RPMI8226 (cell line): ENCODE measurements around the gene YEATS2.

Experiments
- DNase-seq: peaks from one replicate; pipeline ENCODE4 v3.0.0-alpha.2; 2015

YEATS2 gene

DNA sequence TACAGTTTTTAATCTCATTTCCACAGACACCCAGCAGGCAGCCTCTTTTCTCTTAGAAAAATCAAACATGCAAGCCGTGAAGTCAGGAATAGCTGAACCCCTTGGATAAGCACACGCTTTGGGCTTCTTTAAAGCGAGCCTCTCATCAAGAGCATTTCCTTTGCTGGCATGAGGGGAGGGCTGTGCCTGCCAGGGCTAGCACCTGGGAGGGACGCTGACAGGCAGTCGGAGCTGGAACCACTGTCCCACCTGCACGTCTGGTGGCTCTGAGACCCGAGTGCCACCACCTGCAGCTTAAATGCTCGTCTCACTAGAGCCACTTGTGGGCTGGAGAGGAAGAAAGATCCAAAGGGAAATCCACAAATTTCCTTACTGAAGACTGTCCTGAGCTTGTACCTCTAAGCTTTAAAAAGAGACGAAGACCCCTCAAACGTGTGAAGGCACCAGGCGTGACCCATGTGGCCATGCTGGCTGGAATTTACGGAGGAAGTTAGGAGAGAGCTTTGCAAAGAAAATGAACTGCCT is 118.4 kb downstream of the YEATS2 start:
- DNase-seq, result no peak

DNA sequence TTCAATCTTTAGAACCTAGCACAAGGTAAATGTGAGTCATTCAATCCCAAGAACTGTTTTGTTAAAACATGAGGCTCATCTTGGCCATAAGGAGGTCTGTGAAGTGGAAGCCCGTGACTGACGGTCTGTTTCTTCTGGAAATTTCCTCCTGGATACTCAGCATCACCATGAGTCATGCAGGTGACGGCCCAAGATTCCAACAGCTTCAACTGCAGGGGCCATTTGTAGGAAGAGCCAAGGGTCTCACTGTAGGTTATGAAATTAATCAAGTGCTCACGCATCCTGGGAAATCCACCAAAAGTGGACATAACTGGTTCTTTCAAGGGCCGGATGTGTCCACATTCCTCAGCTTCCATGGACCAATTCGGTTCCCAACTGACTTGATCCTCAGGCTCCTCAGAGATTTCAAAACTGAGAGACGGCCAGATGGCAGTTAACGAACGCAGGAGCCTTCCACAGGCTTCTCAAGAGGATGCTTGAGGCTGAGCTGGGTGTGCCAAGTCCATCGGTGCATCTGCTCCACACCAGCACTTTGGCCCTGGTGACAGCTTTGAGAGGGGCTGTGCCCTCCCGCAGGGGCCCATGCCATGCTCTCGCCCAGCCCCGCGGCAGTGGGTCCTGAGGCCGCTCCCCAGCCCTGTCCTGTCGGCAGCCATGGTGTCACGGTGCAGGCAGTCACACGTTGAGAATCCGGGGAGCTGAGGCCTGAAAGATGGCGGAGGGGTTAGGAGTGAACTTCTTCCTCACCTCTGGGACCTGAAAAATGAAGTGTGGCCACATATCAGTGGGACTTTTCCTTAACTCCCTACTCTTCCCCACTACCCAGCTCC is 119.3 kb downstream of the YEATS2 start:
- DNase-seq, result no peak

DNA sequence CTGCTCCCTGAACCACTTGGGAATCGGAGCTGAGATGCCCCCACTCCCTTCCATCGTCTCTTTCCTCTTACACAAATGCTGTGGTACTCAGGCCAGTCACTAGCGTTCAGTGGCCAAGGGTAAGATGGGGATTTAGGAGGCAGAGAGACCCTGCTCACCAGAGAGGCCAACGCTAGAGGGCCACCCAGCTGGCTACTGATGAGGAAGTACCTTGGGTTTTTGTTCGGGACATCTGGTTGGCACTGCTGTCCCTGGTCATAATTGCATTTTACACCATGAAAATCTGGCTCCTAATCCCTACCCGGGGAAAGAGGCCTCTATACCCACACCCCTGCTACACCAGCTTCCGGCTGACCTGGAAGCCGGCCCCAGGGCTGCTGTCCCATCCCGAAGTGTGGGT is 120.0 kb downstream of the YEATS2 start:
- DNase-seq, result no peak

DNA sequence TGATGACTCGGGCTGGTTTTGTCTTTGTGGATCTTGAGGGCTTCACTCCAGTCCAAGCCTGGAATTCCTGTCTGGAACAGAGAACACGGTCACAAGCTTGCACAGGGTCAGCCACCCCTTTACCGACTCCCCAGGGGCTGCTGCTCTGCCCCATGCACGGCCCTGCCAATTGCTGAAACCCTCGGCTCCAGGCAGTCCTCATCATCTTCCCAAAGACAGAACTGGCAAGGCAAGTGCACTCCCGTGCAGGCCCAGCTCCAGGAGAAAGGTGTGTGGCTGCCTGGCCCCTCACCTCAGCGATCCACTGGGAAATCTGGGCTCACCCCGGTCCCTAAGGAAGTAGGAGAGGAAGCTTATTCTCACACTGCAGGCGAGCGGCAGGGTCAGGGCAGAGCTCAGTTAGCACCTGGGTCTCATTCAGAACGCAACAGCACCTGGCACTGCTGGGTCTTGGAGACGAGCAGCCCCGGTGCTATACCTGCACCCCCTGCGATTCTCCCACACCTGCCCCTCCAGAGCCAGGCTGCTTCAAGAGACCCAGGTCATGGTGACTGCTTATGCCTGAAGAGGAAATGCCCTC is 120.5 kb downstream of the YEATS2 start:
- no peak for DNase-seq

DNA sequence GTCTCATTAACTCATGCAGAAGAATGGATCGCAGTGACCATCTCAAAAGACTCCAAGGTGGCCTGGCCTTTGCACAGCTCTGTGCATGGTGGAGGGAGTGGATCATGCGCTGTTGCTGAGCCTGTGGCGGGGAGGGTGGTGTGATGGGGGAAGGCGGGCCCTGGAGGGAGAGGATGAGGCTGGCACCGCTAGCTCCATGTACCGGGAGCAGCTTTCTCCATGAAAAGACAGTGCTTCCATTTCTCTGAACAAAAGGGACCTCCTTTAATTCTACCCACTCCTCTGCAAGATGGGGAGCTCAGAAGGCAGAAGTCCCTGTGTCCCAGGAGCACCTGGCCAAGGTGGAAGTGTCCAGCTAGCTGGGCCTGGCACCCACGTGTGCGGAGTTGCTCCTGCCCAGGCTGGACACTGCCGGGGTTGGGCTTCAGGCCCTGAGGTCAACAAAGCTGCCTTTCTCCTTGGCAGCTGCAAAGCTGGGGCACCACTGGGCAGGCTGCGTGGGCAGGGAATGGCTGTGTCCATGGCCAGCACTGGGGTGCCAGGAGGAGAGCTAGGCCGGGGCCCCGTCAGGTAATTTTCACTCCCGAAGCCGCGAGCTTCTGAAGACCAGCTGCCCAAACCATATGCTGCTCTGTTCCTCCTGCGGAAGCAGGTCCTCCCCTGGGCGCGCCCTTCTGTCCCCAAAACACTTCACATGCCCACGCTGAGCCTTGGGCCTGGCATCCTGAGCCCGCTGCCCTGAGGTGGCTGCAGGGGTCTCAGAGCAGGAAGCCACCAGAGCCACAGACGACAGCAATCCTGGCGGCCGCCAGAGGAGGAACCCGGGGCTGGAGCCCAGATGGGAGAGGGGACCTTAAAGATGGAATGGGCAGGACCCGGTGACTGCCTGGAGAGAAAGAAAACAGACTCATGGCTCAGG is 121.4 kb downstream of the YEATS2 start:
- no peak for DNase-seq

DNA sequence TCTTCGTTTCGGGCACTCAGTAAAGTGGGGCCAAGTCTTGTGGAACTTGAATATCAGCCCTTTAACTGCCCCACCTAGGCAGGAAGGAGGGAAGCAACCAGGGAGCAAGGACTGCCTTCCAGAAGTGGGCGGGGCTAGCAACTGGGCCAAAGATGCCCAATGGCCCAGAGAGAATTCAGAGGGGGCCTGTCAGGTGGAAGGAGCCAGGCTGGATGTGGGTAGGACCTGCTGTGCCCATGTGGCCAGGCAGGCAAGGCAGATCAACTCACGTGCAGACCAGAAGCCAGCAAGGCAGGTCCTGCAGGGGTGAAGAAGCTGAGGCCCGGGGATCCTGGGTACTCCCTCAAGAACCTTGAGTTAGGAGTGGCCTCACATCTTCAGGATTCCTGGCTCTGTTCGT is 122.2 kb downstream of the YEATS2 start:
- DNase-seq, result no peak

DNA sequence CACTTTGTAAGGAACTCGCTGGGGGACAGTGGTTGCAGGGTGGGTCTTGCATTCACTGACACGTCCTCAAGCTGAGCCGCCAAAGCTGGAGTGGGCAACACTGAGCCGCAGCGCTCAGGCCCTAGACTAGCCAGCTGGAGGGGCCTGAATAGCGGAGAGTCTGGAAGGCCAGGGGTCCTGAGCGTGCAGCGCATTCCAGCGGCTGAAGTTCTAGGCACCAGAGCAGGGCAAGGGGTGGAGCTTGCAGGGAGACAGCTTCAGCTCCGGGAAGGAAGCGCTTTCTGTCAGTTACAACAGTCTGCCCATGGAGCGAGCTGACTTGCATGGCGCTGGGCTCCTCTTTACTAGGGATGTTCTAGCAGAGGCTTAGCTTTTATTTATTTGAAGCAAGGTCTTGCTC is 125.0 kb downstream of the YEATS2 start:
- no peak for DNase-seq

DNA sequence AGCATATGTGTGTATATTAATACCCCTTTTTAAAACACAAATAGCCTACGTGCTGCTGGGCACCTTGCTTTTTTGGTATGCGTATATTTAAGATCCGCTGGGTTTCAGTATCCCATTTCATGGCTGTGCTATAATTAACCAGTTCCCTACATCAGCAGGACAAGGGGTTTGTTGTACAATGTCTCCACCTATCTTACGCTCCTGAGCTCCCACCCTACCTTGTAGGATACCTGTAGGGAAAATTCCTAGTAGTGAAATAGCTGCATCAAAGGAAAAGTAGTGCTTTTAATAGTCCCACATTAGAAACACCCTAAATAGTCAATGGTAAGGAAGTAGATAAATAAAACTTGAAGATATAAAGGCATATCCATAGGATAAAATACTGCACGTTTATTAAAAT is 126.4 kb downstream of the YEATS2 start:
- DNase-seq, result no peak

DNA sequence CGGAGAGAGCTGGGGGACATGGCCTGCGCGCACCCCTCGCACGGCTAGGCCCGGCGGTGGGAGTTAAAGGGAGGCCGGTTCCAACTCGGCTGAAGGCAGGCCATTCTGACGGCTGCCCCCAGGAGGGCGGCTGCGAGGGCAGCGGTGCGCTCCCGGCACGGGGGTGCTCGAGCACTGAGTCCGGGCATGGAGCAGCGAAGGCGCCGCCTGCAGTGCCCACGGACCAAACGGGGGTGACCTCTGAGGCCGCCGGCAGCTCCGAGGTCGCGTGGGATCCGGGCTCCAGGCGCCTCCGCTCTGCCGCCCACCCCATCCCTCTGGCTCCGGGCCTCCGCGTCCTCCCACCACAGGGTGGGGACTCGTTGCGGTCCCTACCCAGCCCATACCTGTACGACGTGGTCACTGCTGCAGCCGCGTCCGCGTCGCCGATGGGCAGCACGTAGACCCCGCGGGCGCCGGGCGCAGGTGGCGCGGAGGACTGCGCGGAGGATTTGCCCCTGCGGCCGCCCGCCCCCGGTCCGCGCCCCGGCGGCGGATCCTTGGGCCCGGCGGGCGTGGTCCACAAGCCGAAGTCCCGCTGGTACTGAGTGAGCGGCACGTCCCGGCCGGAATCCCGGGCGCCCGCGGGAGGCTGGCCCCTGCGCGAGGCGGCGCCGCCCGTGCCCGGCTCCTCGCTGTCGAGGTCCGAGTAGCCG is 127.3 kb downstream of the YEATS2 start:
- no peak for DNase-seq

DNA sequence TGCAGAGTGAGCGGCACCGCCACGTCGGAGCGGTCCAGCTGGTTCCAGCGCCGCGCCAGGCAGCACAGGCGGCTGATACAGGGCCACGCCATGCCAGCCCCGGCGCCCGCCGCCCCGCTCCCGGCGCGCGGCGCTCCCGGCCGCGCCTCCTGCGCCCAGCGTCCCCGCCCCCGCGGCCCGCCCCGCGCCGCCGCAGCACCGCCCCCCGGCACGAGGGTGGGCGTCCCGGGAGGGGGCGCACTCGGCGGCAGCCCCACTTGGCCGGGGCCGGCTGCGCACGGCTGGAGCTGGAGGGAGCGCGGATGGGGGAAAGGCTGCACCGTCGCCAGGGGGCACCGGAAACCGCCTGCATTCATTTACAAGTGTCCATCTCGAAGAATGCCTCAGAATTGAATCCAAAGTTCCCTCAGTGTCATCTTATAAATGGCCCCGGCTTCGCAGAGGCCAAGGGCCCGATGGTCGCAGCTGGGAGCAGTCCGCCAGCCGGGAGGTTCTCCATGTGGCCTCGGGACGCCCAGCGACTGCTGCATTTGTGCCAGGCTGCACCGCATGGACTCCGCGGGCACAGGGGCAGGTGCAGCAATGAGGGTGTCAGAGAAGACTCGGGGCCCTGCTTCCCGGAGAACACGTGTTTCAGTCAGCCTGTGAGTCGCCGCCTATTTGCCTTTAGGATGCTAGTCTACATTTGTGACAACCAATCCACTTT is 128.0 kb downstream of the YEATS2 start, which contains the start of gene MAP6D1:
MAP6D1 (minus strand) TSS at position 122 of the 706 bp plus-strand sequence; CDS start at position 92, 30 bp downstream.
- no peak for DNase-seq

DNA sequence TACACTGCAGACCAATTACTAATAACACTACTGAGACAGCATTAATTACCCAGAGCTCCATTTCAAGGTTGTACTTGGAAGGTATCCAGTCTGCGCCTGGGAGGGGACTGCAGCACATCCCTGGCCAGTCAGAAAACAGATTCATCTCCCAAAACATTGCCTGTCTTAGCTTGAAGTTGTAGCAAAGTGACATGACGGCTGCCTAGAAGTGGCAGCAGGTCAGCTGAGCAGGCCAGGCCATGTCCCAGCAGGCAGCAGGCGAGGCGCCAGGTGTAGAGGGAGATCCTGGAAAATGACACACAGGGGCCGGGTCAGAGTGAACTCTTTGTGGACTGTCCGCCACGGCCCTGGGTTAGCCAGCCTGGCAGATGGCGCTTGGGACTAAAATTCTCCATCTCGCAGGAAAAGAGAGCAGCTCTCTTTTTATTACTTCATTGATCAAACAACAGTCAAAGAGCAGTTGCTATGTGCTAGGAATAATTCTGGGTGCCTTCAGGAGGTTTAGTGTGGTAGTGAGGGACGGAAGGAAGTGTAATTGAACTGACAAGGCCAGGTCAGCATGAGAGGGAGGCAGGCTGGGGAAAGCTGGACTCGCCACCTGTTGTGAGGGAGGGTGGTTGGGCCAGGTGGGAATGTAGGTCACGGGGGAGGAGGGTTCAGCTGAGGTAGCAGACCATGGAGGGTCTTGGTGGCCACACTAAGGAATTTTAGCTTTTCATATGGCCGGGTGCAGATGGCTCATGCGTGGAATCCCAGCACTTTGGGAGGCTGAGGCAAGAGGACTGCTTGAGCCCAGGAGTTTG is 129.1 kb downstream of the YEATS2 start:
- DNase-seq, result no peak

DNA sequence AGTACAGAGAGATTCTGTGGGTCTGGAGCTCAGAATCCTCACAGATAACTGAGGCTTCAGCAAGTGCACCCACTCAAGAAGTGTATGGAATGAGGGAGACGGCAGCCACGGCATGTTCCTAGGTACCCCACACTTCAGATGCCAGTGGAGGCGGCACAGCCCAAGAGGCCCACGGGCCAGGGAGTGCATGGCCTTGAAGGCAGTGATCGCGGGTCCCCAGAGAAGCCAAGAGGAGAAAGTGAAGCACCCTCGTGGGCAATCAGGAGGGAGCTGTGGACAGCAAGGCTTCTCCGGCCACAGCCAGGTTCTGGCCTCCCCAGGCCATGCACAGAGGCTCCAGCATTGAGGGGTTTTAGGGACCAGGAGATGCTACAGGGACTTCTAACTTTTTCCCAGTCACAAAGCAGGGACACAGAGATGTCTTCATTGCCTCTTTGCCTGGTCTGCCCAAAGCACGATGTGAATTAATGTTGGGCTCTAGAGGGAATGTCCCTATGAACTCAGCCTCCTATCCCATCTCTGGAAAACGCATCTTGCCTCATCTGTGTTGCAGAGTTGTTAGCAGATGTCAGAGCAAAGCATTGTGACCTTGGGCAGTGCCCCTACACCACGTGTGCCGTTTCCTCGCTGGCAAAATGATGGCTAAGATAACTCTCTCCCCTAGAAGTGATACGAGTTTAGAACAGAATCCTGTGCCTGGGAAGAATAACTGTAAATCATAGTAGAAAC is 130.4 kb downstream of the YEATS2 start:
- no peak for DNase-seq

DNA sequence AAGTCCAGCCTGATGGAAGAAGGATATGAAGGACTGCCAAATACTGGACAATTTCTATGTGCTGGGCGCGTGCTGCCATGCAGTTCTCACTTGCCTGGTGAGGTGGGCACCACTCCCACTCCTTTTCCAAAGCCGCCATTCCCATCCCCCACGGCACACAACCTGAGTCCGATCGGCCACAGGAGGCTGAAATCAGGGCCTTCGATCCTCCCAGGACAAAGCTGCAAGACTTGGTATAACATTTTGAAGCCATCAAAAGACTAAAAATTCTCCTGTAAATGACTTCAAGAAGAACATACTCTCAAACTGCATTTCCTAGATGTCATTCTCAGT is 130.9 kb downstream of the YEATS2 start:
- DNase-seq, result no peak

DNA sequence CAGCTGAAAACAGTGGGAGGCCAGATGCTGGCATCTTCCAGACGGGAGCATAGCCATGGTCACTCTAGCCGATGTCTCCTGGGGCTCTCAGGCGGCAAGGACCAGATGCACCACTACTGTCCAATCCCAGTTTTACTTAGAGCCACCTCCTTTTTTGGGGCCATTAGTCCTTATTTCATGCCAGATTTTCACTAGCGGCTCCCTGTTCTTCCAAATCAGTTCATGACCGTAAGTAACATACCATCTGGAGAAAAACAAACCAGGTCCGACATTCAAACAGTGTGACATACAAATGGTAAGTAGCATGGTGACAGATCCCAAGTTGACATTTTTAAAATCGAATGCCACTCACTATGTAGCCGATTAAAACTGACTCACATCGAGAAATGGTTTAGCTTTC is 131.9 kb downstream of the YEATS2 start:
- DNase-seq, result no peak

DNA sequence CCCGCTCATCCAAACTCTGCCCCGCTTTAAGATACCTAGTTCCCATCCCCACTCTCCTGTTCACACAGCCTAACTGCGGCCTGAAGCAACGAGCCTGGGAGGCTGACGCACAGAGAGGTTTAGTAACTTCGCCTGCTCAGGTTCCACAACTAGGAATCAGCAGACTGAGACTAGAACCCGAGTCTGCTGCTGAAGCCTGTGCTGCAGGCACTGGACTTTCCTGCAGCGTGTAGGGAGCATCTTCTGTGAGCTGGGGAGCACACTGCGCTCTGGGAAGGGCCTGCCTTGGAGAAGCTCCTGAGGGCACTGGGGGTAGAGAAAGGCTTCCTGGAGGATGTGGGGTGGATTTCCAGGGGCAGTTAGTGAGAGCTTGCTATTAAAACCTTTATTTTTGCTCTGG is 132.6 kb downstream of the YEATS2 start:
- DNase-seq, result no peak

DNA sequence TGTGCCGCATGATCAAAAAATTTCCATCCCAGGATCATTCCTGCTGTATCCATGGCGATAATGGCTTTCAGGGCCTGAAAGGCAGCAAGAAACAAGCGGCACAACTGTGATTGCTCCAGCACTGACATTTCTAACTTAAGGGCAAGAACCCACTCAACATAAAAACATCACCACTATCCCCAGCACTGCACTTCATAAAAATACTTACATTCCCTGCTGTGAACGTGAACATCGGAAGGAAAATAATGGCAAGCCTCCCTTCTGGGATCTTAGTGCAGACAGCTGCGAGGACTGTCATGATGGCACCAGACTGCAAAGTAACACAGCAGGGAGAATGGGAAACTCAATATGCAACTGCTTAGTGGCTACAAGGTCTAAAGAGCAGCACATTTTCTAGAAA is 135.9 kb downstream of the YEATS2 start:
- DNase-seq, result no peak

DNA sequence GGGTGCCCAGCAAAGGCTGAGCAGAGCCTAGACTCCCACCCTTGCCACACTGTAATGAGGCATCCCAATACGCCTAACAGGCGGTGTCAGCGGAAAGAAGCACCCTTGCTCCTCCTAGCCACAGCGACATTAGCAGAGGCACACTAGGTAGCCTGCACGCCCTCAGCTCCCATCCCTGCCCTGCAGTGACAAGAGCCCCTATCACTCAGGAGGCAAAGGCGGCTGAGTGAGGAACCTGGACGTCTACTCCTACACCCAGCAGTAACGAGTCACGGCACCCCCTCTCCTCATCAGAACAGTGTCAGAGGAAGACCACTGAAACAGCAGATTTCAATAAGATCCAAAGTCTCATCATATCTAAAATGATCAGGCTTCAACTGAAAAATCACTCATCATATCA is 139.8 kb downstream of the YEATS2 start:
- DNase-seq, result no peak

DNA sequence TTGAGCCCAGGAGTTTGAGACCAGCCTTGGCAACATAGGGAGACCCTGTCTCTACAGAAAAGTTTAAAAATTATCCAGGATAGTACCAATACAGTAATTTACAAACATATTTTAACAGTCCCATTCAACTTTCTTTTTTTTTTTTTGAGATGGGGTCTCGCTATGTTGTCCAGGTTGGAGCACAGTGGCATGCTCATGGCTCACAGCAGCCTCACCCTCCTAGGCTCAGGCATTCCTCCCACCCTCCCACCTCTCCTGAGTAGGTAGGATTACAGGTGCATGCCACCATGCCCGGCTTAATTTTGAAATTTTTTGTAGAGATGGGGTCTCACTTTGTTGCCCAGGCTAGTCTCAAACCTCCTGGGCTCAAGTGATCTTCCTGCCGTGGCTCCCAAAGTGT is 140.3 kb downstream of the YEATS2 start:
- no peak for DNase-seq

DNA sequence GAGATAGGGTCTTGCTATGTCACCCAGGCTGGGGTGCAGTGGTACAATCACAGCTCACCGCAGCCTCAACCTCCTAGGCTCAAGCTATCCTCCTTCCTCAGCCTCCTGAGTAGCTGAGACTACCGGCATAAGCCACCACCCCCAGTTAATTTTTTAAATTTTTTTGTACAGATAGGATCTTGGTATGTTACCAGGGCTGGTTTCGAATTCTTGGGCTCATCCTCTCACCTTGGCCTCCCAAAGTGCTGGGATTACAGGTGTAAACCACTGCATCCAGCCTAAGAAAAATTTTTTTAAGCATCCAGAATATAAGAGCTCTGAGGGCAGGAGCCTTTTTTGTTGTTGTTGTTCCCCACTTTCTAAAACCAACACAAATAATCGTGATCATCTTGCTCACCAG is 142.2 kb downstream of the YEATS2 start:
- no peak for DNase-seq

DNA sequence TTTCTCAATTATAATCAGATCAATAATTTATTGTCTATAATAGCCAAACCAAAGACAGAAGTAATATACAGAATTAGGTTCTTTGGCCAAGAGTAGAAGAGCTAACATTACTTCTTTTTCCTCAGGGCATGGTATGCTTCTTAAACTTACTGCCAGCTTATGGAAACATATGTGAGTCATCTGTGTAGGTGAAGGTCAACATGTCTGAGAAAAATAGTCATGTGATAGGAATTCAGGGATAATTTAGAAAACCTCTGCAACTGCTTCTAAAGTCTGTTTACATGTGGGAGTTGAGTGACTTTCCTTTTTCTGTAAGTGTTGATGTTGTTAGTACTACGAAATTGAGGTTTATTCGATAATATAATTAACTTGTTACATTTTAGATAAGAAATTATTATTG is 147.0 kb downstream of the YEATS2 start:
- no peak for DNase-seq

DNA sequence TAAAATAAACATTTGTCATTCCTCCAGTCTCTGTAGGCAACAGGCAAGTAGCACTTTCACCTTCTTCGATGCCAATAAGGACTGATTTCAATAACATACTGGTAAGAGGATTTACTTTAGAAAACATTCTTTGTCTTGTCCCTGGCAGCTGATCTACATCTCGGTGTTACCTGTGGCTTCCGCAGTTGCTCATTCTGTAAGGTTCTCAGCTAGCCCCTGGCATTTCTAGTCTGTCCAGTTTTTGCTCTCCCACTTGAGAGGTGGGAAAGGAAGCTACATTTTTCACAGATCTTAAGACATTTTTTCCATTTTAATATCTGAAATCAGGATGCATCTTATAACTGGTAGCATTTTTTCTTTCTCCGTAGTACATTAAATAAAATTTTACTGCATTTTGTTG is 147.5 kb downstream of the YEATS2 start:
- no peak for DNase-seq
